Amniotic stem cell (primary cell): Measurements from ENCODE around the gene URB1.
A peak's percentile ranks its signal among the peaks of the same experiment; 100 is the strongest.
"Not testable (repeated sequence)": the region's sequence is repeated elsewhere in the genome, so short reads cannot be mapped to it uniquely, and the experiment has no call there.

Experiments used
- DNase-seq: peaks from one replicate; lab custom pipeline; 2025; lab: John Stamatoyannopoulos, UW

URB1 gene, protein sequence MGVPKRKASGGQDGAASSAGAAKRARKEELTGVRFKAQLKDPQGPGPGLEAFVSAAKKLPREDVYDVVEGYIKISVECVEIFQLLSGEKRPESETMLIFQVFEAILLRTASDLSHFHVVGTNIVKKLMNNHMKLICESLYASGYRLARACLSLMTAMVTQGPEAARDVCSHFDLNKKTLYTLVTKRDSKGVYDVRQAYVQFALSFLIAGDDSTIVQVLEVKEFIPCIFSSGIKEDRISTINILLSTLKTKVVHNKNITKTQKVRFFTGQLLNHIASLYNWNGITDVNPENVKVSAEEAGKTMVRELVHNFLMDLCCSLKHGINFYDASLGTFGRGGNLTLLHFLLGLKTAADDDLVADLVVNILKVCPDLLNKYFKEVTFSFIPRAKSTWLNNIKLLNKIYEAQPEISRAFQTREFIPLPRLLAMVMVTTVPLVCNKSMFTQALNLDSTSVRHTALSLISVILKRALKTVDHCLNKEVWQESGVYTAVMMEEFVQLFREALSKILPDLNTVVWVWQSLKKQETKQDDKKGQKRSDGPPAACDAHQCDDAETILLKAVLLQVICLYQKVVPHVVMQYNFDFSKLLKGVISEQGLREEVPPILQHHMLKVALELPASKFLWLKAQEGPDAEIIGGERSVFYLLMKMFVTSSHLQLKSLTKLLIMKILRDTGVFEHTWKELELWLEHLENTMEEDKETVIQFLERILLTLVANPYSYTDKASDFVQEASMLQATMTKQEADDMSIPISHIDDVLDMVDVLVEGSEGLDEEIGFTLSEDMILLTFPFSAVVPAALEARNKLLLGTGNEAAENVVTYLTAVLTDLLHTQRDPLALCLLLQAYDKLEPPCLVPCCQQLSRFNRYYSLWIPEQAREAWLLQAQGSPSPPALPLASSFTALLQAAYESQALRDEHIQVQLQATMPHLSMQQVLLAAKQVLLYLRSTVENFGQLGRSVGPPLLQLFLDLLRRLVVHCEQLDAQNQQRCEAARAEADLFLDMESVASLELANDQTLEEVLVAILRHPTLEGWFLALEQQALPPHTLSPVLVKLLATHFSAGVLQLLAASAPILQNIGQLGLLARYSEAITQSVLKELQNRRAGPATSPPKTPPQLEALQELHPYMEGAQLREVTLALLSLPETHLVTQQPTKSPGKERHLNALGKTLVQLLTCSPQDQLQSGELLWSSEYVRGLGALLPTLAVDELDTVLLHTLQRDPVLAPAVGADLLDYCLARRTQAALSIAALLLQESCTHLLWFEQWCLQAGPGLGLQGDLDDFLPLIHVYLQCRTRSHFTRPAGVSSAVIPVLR (N-terminal part only)

DNA sequence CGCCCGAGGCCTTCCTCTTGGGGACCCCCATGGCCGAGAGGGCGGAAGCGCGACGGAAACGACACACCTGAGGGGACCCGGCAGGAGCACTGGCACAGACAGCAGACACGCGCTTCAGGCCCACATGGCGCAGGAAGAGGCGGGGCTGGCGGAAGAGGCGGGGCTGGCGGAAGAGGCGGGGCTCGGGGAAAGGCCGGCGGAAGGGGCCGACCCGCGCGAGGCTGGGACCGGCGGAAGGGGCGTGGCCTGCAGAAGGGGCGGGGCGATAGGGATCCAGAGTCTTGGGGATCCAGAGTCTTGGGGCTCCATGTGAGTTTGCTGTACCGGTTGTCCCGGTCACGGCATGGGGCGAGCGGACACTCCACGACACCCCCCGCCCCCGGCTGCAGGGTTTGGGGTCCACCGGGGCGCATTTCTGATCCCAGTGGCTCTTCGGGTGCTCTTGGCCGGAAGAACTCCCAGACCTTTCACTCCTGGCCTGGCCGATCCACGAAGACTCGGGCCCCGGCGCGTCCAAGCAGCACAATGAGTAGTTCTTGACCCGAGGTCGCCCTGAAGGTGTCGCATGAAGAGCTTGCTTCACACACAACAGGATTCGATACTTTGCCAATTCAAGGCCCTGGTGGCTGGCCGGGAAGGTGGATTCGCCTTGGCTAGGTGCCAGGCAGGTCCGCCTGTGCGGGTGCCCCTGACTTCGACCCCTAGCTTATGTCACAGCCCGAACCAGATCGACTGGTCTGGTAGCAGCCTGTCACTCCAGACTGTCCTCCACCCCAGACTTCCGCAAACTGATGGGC is at the start of gene URB1:
Gene URB1 (minus strand): TSS at position 133 of the 797 bp plus-strand sequence. CDS start 102 bp downstream, at position 31.
- DNase-seq = peak; percentile 48

GRCh38 chr21:32437729-32438128 is 44.9 kb upstream of the URB1 start:
- DNase-seq = no peak

- not testable (repeated sequence) for DNase-seq
These were observed 40.3 kb upstream of the URB1 start for GRCh38 chr21:32432982-32433660.

GRCh38 chr21:32427958-32428623 is 35.3 kb upstream of the URB1 start:
- no peak for DNase-seq

- DNase-seq = no peak
These were observed 33.8 kb upstream of the URB1 start for GRCh38 chr21:32426592-32427051.

DNA sequence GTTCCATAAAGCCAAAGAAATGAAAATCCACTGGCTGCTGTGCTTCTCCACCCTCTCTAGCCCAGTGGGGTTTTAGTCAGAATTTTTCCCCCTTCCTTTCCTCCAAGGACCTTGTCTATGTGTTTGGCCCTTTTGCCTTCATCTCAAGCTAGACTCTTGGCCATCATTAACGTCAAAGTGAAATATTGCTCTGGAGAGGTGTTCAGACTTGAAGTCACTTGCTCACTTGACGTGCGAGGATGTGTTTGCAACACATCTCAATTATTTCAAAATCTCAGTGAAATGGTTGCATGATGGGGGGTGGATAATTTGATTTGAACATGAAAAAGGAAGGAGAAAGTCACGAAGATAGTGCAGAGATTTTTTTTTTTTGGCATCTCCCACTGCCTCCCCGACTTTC is 33.3 kb upstream of the URB1 start:
- DNase-seq = no peak

GRCh38 chr21:32425628-32426027 is 32.8 kb upstream of the URB1 start:
- no peak for DNase-seq

DNA sequence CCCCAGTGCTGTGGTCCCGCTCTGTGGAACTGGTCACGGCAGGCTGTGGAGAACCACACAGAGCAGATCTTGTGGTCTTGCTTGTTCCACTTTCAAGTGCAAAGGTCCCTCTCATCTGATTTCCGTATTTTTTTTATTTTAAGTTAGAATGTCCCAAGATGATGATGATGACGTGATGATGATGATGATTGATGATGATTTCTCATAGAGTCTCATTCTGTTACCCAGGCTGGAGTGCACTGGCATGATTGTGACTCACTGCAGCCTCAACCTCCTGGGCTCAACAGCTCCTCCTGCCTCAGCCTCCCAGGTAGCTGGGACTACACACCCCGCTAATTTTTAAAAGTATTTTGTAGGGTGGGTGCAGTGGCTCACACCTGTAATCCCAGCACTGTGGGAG is 31.9 kb upstream of the URB1 start:
- no peak for DNase-seq

DNA sequence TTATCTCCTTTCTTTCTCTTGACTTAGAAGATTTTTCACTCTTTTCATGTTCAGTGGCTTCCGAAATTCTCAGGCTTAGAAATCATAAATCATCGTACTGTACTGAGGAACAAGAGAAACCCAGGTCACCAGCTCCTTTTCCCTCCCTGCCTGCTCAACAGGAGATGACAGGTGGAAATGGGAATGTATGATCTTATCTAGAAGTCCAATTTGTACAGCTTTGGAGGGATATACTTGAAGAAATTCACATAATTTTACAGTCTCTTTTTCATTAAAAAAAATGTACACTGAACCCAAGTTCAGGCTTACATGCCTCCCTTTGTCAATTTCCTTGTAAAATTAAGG is 31.4 kb upstream of the URB1 start:
- DNase-seq = no peak

GRCh38 chr21:32423320-32424190 is 30.7 kb upstream of the URB1 start:
- DNase-seq = no peak

GRCh38 chr21:32422064-32422463 is 29.3 kb upstream of the URB1 start:
- DNase-seq = no peak

DNA sequence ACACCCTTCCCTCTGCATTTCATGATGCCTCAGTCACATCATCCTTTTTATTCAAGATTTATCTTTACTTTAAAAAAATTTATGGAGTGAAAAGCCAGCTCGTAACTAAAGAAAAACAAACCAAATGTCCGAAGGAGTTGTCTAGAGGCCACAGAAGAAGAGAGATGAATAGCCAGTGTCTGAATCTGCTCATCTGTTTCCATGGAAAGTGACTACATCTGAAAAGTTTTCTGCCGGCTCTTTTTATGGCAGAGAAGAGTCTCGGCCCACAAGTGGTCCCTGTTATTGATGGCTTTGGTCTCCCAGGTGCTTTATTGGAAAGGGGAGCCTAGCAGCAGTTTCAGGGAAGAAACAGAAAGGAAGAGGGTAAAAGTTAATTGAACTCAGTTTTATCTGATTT is 25.3 kb upstream of the URB1 start:
- no peak for DNase-seq

DNA sequence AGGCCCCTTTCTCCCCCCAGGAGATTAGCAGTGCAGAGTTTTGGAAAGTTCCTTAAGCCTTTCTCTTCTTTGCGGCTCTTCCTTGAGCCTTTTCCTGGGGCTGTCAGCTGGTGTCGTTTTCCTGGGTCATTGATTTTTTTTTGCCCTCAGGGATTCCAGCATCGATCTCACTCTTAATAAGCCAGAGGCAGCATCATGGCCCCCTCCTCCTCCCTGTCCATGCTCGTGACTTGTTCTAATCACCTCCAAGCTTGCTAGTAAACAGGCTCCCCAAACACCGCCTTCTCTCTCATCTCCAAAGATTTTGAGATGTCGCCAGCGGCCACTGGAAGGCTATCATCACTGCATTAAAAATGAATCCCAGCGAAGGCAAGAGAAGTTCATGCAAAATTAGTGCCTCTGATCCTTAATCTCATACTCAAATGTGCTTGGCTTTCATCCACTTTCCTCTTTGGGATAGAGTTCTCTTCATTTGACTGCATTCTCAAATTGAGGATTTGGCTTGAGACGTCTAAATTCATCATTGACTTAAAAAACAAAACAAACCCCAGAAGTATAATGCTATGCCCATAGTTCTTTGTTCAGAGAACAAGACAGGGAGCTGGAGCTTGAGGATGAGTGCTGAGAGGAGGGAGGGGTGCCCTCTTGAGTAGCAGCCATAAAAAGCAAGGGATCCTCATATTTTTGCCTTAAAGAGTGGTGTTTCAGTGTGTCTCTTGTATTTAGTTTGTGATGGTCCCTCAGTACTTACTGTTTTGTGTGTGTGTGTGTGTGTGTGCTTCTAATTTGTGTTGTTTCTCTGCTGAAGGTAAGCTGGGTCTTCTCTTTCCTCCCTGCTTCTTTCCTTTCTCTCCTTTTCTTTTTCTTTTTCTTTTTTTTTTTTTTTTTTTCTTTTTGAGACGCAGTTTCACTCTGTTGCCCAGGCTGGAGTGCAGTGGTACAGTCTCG is 22.9 kb upstream of the URB1 start:
- no peak for DNase-seq

DNA sequence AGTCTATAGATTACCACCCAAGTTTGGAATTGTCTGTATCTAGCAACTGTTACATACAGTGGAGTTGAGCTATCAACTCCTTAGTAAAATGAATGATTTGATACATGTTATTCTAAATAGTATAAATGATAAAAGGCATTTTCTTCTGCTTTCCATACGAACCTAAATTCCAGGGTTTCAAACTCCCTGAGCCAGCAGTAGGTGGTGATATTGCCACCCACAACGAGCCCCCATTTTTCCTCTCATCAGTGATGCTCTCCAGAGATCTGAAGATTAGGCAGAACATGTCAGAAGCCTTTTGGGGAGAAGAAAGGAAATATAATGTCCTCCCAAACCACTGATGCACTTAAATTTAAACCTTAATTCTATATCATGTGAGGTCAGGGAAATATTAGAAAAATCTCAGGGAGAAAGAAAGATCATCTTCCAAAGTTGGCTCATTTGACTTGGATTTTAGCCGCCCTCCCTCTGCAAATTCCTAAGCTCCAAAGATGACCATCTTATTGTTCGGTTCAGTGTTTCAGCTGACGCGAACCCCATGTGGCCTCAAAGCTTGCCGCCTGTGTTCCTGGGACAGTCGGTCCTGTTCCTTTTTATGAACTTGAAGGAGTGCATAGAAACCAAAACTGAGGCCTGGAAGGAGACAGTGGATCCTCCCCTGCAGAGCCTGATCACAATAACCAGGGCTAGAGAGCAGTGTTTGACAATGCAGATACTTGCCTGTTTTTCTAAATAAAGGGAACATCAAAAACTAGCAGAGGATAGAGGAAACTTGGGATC is 22.0 kb upstream of the URB1 start:
- no peak for DNase-seq

DNA sequence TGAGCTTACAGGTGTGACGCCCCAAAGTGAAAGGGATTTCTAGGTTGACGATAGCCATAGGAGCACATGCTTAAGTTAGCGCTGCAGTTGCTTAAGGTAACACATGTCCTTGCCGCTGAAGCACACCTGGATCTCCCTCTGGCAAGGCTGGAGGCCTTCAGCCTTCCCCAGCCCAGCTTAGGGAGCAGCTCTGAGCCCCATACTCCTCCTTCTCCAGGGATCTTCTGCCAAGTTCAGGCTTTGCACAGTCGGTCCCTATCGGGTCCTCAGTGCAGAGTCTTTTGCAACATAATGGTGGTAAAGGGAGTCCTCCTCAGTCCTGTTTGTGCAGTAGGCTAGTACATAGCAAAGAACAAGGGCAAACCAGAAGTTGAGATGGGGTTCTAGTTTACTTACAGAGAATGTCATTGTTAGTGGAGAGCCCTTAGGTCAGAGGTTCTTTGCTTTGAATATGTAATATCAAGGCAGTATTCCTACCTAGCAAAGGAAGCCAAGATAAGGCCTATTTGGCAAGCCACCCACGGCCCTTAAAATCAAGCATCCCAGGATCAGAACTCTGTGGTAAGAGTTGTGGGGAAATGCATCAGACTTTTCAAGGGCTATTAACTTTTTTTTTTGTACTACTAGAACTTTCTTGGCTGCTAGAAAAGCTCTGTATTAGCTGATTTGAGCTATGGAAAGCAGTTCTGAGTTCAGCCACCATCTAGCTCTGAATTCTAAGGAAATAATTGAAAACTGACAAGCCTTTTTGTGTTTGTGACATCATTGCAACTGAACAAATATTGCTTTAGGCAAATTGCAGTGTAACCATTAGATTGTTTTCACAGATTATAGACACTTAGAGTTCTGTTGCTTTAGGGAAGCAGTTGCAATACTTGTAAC is 21.1 kb upstream of the URB1 start:
- DNase-seq = no peak

- DNase-seq = no peak
These were observed 20.2 kb upstream of the URB1 start for GRCh38 chr21:32413015-32413504.
